Hepatic stellate cell (primary cell): ENCODE data around the gene CFAP47.

Experiments used
- DNase-seq: peaks from one replicate; pipeline ENCODE4 v3.0.0; 2011; ENCODE audit warnings: low spot score

CFAP47 gene

GRCh38 chrX:36266155-36266554 lies 346.6 kb downstream of the CFAP47 start:
- DNase-seq = no peak

DNA sequence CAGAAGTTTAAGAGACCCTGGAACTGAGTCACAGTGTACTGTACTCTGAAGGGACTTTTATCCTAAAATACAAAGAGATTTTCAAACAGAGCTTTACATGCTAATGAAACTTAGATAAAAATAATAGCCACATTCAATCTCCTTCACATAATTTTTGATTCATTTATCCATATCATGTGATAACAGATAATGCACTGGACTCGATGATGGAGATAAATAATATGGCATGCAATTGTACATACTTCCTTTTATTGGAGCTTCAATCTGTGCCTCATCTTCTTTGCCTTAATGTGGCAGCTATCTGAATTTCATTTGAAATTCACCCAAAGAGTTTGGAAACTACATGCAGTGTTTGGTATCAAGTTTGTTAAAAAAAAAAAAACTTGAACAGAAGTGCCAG lies 390.6 kb downstream of the CFAP47 start:
- no peak for DNase-seq

DNA sequence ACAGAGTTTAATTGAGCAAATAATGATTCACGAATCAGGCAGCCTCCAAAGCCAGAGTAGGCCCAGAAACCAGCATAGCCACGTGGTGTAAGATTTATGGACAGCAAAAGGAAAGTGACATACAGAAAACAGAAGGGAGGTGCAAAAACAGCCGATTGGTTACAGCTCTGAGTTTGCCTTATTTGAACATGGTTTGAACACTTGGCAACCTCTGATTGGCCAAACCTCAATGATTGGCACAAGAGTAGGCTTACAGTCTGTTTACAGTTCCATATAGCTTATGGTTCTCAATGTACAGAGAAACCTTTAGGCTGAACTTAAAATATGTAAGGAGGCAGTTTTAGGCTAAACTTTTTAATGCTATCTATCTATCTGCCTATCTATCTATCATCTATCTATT lies 394.8 kb downstream of the CFAP47 start:
- no peak for DNase-seq

GRCh38 chrX:36334572-36334971 lies 415.0 kb downstream of the CFAP47 start:
- no peak for DNase-seq

DNA sequence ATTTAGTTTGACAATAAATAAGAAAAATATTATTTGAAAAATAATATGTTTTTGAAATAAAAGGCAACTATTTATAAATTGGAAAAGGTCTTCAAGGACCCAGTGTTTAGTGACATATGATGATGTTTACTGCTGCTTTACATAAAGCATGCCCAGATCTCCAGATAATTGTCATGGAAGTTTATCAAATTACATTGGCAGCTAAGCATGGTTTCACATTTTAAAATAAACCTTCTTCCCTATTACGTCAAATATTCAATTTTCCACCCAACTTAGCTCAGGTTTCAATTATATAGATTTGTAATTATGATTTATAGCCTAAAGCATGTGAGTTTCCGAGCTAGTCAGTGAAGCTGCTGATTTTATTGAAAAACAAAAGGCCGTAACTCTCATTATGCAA lies 417.2 kb downstream of the CFAP47 start:
- no peak for DNase-seq

DNA sequence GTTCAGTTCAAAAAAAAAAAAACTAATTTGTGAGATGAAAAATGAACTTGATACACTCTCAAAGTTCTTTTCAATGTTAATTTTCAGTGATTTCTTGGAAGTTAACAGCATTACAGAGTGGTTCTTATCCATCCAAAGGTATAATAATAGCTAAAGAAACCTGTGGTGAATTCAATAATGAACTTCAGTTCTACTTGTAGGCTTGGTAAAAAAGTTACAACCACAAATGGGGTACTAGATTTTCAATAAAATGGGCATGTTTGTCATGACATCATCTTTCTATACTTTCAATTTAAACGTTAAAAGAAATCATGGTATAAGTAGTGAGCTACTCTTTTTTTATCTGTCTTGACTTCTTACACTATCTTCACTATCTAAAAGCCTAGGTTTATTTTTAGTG lies 424.8 kb downstream of the CFAP47 start:
- DNase-seq = no peak

- no peak for DNase-seq
Observed at GRCh38 chrX:36348509-36348908, 429.0 kb downstream of the CFAP47 start.

DNA sequence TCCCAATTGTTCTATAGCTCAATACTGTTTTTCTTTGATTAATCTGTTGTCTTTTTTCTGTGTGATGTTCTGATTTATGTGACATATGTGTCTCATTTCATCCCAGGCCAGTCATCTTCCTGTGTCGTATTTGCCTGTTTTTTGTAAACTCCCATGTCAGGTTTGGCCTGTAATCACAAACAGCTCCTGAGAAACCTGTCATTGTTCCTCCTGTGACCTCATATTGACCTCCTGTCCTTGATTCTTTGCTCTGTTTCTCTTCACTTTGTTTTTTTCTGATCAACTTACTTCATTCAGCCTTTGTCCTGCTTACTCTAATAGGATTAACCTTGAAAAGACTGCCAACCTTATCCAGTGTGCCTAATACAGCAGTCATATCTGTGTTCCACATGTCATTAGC lies 438.3 kb downstream of the CFAP47 start:
- DNase-seq = no peak

- no peak for DNase-seq
Observed at GRCh38 chrX:36364262-36364661, 444.7 kb downstream of the CFAP47 start.

- DNase-seq = no peak
Observed at GRCh38 chrX:36383495-36383894, 464.0 kb downstream of the CFAP47 start.

- no peak for DNase-seq
Observed at GRCh38 chrX:36388901-36389300, 469.4 kb downstream of the CFAP47 start.

DNA sequence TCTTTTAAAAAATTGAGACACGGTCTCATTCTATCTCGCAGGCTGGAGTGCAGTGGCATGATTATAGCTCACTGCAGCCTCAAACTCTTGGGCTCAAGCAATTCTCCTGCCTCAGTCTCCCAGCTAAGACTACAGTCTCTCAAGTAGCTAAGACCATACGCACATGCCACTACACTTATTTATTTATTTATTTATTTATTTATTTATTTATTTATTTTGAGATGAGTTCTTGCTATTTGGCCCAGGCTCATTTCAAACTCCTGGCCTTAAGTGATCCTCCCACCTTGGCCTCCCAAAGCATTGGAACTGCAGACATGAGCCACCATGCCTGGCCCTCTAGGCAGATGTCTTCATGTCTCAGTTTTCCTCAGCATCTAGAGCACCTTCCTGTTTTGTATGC lies 482.2 kb downstream of the CFAP47 start:
- no peak for DNase-seq

GRCh38 chrX:36407836-36408235 lies 488.3 kb downstream of the CFAP47 start:
- no peak for DNase-seq

DNA sequence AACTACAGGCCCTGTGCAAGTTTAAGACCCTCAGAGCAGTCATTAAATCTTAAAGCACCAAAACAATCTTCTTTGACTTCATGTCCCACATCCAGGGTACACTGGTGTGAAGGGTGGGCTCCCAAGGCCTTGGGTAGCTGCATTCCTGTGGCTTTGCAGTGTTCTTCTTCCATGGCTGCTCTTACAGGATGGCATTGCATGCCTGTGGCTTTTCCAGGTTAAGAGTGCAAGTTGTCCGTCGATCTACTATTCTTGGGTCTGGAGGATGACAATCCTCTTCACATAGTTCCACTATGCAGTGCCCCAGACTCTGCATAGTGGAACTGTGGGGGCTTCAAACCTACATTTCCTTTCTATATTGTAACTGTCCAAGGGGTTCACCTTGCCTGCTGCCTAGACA lies 494.5 kb downstream of the CFAP47 start:
- no peak for DNase-seq

DNA sequence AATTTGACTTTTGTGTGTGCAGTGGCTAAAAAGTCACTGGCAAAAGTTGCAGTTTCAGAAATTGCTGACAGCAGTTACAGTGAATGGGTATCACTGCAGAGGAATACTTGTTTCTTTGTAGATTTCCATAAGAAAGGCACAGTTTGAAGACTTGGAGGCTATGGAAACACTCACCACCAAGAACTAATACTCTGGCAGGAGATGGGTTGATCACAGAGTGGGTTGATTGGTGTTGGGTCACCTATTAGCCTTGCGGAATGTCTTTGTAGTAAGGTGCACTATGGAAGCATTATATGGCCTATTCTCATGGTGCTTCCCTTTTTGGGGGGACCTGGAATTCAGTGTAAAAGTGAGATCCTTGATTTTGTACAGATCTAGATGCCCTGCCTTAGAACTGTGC lies 502.8 kb downstream of the CFAP47 start:
- no peak for DNase-seq

- peak; percentile 12 for DNase-seq
Observed at GRCh38 chrX:36431819-36432218, 512.3 kb downstream of the CFAP47 start.

- DNase-seq = no peak
Observed at GRCh38 chrX:36434522-36434921, 515.0 kb downstream of the CFAP47 start.
